ENCODE results near the gene PATZ1.

GRCh38 chr22:31282748-31283468 is 63.2 kb downstream of the PATZ1 start:
- no peak for TF ChIP-seq ZC3H10 (CRISPR knock-in tag; IDR thresholded peaks at IDR 0.05)
- no peak for TF ChIP-seq SNAI2 (CRISPR knock-in tag; IDR thresholded peaks at IDR 0.05)
- TF ChIP-seq, protein P1, sequence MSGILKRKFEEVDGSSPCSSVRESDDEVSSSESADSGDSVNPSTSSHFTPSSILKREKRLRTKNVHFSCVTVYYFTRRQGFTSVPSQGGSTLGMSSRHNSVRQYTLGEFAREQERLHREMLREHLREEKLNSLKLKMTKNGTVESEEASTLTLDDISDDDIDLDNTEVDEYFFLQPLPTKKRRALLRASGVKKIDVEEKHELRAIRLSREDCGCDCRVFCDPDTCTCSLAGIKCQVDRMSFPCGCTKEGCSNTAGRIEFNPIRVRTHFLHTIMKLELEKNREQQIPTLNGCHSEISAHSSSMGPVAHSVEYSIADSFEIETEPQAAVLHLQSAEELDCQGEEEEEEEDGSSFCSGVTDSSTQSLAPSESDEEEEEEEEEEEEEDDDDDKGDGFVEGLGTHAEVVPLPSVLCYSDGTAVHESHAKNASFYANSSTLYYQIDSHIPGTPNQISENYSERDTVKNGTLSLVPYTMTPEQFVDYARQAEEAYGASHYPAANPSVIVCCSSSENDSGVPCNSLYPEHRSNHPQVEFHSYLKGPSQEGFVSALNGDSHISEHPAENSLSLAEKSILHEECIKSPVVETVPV (CRISPR knock-in tag; IDR thresholded peaks at IDR 0.05) = no peak
- TF ChIP-seq ZFP3 (CRISPR knock-in tag; IDR thresholded peaks at IDR 0.05) = no peak
- TF ChIP-seq ISL1 (CRISPR knock-in tag; IDR thresholded peaks at IDR 0.05) = no peak
- TF ChIP-seq, protein P2, sequence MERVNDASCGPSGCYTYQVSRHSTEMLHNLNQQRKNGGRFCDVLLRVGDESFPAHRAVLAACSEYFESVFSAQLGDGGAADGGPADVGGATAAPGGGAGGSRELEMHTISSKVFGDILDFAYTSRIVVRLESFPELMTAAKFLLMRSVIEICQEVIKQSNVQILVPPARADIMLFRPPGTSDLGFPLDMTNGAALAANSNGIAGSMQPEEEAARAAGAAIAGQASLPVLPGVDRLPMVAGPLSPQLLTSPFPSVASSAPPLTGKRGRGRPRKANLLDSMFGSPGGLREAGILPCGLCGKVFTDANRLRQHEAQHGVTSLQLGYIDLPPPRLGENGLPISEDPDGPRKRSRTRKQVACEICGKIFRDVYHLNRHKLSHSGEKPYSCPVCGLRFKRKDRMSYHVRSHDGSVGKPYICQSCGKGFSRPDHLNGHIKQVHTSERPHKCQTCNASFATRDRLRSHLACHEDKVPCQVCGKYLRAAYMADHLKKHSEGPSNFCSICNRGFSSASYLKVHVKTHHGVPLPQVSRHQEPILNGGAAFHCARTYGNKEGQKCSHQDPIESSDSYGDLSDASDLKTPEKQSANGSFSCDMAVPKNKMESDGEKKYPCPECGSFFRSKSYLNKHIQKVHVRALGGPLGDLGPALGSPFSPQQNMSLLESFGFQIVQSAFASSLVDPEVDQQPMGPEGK (CRISPR knock-in tag; IDR thresholded peaks at IDR 0.05; ENCODE audit: borderline replicate concordance) = no peak
- TF ChIP-seq ZNF8 (CRISPR knock-in tag; IDR thresholded peaks at IDR 0.05) = no peak
- TF ChIP-seq ZFP30 (CRISPR knock-in tag; IDR thresholded peaks at IDR 0.05) = no peak
